TTC549 (cell line): ENCODE measurements around the gene DAGLB.

ENCODE experiments used
- FAIRE-seq: peaks from 2 replicates; lab custom pipeline; 2012; peaks lifted over from hg19 to GRCh38; lab: Jason Lieb, UNC

The DAGLB gene

DNA sequence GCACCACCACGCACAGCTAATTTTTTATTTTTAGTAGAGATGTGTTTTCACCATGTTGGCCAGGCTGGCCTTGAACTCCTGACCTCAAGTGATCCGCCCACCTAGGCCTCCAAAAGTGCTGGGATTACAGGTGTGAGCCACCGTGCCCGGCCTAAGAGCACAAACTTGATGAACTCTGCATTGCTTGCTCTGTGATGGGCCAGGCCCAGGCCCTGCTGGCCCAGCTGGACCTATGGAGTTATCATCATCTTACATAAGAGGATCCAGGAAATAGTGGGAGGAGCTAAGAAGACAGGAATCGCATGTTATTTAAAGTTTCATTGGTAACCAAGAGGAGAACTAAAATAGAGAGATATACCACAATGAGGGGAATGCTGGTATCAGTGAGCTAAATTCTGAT, 86.9 kb downstream of the DAGLB start:
- no peak for FAIRE-seq

DNA sequence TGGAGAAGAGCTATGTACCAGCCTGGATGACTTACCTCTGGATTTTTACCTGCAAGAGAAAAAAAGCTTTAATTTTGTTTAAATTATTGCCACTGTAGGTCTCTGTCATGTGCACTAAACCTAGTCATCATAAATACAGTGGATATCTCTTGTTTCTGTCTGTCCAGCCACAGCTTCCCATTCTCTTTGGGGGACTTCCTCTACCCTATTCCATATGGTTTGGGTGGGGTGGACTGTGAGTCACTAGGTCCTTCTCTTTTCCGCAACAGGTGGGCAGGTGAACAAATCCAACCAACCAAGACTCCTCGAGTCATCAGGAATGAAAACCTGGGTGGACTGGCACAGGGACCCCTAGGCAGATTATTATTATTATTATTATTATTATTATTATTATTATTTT, 88.0 kb downstream of the DAGLB start:
- FAIRE-seq: no peak
